ENCODE measurements around the gene RIC3.

Gene RIC3

GRCh38 chr11:8168485-8169257 is at the start of gene RIC3:
Gene RIC3 (minus strand): TSS chr11:8169025. CDS start chr11:8168989, 36 bp downstream.
- no peak for DNase-seq

- no peak for DNase-seq
Measured at GRCh38 chr11:8218409-8218808, 49.6 kb upstream of the RIC3 start.

DNA sequence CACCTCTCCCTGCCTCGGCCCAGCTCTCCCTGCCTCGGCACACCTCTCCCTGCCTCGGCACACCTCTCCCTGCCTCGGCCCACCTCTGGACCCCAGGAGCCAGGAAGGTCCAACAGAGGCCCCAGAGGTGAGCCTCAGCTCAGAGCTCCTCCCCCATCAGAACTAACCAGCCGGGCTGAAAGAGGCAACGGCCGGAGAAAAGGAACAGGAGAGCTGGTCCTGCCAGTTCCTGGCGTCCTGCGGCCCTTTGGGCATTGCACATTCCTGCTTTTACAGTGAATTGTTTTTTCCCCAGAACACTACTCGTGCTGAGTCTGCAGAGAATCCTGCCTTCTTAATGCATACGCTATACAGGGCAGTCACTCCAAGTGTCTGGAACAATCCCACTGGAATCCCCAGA is 49.1 kb upstream of the RIC3 start:
- DNase-seq: no peak

DNA sequence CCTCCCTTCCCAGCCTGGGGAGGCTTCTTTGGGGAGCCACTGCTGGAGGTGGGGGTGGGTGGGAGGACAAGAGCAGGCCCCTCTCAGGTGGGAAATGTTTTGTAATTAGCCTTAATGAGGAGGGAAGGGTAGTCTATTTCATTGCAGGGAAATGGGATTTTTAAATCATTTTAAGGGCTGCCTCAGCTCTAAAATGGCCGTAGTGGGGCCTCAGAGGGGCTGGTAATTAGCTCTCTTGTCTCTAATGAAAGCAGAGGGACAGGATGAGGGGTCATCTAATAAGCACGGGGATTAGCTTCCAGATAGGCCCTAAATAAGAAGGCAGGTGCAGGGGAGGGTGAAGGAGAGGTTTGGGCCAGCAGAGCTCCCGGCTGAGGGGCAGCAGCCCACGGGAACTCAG is 48.3 kb upstream of the RIC3 start:
- DNase-seq: no peak

- no peak for DNase-seq
Measured at GRCh38 chr11:8213376-8213775, 44.6 kb upstream of the RIC3 start.

DNA sequence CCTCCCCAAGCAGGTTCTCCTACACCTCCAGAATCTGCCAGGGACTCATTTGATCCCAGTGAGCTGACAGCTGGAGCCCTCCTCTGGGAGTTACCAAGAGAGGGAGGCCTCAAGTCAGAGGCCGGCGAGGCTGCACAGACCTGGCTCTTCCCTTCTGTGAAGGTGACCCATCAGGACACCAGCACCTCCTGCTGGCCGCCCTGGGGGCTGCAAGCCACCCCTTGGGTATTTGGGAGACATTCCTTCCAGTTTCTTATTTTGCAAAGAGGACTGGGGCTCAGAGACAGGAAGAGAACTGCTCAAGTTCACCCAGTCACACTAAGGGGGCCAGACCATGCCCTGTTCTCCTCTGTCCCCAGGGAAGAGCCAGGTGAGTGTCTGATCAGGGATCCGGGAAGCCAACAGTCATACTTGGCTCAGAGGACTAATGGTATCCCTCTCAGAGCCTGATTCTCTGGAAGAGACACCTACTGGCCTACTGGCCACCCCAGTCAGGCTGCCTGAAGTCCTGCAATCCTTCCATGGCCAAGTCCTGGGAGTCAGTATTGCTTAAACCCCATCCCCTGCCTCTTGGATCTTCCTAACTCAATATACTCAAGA is 40.5 kb upstream of the RIC3 start:
- no peak for DNase-seq

DNA sequence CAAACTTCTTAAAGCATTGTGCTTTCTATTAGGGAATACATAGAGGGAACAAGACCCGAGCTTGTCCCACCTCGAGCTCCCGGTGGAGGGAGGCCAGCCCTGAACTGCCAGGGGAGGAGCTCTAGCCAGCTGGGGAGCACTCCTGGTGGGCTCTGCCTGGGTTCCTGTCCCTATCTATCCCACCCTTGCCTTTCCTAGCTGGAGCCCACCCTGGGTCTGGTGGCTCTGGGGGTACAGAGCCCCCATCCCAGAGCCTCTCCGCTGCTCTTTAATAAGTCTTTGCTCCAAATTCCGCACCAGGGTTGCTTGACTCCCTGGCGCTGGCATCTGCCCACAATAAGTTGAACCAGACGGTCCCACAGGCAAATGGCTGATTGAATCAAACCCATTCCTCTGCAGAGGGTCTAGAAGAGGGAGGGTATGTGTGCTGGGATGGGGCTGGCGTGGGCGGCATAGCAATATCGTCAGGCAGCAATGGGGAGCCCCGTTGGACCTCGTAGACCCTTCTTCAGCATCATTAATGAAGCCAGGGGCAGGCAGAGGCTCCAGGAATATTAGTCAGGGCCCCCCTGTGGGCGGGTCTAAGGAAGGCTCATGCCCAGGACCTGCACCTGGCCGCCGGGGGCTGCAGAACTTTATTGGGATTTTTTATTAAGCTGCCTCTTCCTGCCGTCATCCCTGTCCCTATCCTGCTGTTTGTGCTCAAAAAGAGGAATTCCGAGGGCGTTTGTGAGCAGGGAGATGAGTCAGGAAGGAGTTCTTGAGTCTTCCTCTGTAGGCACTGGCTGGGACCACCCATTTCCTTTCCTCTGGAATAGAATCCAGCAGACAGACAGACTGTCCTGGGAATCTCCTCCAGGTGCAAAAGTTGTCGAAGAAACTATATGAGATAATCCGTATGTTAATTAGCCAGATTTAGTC is 38.5 kb upstream of the RIC3 start:
- DNase-seq: no peak

DNA sequence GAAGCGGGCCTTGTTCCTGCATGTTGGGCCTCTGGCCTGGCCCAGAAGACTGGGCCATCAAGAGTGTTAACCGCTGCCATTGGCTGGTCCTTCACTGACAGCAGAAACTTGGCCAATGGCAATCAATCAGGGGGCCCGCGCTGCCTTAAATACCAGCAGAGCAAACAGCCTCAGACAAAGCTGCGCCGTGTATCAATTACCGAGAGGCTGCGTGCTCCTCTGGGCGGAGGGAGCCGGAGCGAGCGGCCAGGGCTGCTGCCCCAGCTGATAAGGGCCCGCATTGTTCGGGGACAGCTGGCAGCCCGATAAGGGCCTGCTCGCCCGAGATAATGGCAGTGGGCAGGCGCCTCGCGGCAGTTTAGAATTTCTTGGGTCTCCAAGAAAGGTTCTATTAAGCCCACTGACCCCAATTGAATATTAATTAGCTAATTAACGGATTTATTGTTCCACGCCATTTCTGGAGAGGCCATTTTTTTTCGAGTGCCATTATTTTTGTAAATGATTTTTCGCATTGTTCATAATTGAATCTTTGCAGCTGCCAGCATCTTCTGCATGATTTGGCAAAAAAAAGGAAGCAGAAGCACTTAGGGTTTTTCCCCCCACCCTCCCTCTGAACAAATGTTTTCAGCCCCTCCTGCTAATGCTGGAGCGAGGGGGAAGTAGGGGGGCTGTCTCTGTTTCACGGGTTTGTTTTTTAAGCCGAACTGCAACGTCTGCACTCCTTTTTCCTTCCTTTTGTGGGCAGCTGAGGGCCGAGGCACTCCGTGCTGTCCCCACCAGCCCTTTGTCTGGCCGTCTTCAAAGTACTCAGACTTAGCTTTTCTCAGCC is 37.6 kb upstream of the RIC3 start:
- peak in 1 of 2 donors; percentile 85 for DNase-seq

DNA sequence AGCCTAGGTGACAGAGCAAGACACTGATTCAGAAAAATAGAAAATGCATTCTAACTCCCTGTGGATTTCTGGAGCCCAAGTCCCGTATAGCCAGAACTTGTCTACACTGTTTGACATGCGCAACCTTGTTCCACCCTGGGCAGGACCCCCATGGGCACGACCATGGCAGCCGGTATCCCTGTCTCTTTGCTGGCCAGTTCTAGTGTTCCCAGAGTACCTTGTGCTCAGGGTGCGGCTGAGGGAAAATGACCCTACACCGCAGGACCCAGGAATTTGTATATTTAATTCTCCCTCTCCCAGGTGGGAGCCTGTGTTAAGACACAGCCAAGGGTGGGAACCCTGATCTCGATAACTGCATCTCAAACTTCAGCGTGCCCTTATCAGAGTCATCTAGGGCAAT is 36.7 kb upstream of the RIC3 start:
- no peak for DNase-seq

DNA sequence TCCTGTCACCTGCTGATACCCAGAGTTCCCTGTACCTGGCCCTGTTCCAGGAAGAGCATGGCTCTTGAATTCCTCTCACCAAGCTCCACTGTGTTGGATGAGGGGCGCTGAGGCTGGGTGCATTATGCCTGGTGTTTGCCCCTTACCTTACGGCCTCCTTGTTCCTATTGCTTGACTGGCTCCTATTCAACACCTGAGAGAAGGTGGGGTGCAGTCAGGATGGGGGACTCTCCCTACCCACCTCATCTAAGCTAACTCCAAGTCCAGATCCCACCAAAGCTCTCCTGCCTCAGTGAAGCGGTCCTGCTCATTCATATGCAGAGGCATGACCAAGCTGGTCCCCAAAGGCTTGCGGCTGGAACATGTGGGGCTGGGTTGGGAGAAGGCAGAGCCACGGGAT is 35.8 kb upstream of the RIC3 start:
- no peak for DNase-seq

- no peak for DNase-seq
Measured at GRCh38 chr11:8204025-8204424, 35.2 kb upstream of the RIC3 start.

DNA sequence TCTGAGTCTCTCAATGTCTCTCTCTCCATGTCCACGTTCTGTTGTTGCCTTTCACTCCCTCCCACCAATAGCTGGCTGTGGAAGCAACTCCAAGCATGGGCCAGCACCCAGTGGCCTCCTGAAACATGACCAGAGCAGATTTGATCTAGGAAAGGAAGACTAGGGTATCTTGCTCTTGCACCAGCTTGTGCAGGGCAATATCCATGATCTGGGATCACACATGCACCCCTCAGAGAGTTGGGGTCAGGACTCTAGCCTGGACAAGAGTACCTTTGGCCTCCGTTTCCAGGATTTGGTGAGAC is 34.5 kb upstream of the RIC3 start:
- DNase-seq: no peak

DNA sequence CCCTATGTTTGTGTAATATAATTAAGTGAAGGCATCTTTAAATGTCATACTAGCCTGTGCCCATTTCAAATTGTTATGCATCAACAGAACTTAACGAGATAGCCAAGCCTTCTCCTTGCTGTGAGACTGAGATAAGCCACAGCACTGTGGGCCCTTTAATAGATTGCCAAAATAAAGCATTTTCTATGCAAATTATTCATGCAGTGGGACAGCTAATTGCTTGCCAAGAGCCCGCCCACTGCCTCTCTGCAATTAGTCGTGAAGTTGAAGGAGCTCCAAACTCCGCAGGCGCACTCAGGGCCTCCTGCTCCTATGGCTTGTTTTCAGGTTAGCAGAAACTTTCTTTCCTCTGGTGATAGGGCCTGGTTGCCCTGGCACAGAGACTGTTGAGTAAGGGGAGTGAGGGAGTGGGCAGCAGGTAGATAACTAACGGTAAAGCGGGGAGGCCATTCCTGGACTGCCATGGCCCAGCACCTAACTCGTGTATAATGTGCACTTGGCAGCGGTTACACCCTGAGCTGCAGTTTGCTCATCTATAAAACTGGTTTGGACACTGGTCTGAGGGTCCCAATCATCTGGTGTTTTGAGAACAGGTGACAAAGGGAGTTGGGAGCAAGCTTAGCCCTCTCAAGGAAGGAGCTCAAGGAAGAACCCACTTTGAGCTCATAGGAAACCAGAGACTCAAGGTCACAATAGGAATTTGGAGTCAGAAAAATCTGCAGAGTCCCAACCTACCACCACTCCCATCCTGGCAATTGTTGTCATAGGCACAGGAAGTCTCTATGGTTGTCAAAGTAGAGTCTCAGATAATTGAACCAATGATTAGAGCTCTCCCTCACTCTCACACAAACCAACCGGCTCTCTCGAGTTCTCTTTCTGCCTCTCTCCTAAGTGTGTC is 33.9 kb upstream of the RIC3 start:
- DNase-seq: no peak

- DNase-seq: peak in 1 of 2 donors; percentile 67
Measured at GRCh38 chr11:8201644-8202365, 33.0 kb upstream of the RIC3 start.

- no peak for DNase-seq
Measured at GRCh38 chr11:8199676-8200075, 30.9 kb upstream of the RIC3 start.

DNA sequence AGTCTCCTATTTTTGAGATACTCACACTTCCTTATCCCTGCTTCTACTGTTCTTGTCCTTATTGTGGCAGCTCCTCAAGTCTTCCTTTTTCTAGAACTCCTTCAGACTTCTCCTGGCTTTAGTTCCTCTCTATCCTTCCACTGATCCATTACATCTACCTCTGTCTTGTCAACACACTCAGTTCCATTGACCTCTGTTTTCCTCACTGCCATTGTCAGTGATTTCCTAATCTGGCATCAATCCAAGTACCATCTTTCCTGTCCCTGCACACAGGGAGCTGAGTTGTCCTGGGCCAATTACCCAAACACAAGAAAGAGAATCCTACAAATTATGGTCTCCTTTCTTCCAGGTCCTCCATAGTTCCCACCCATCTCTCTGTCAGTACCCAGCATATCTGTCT is 27.9 kb upstream of the RIC3 start:
- DNase-seq: no peak

GRCh38 chr11:8194956-8195355 is 26.1 kb upstream of the RIC3 start:
- no peak for DNase-seq

DNA sequence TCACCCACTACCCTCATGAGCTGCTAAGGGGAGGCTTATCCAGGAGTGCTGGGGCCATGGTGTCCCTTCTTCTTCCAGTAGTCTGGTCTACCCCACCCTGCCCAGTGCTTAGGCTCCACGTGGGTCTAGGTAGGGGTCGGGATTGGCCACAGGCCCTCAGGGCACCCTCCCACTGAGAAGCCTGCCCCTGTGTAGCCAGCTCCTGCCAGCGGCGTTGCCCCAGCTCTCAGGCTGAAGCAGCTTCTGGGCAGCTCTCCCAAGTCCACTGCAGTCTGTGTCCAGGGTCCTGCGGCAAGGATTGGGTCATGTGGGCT is 24.0 kb upstream of the RIC3 start:
- DNase-seq: no peak

DNA sequence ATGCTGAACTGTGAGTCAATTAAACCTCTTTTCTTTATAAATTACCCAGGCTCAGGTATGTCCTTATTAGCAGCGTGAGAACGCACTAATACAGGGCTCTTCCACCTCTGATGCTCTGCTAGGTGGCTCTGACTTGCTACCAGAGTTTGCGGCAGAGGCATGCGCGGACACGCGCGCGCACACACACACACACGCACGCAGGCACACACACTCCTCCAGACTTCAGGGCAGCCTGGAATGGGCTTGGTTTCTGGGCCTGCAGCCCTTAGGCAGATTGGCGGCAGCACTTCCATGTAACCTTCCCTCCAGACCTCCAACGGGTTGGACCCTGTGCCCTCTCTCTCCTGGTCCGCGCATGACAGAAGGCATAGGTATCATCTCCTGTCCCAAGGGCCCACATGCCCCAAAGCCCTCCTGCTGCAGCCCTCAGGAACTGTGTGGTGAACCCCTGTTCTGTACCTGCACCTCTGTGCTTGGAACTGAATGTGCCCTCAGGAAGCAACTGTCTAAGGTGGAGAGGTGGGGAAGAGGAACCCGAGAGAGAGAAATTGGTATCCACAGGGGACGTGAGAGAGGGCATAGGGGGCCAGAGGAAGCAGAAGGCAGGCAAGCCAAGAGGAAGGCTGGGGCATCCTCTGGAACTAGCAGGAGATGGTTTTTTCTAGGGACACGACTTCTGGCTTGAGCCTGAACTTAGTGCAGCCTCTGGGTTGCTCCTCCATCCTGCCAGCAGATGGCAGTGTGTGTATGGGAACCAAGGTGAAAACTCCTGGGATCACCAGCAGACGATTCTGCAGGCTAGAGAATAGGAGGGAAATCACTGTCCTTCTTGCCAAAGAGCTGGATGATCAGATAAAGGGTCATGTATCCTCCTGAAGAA is 23.4 kb upstream of the RIC3 start:
- peak; percentile 23 to 32 for DNase-seq

DNA sequence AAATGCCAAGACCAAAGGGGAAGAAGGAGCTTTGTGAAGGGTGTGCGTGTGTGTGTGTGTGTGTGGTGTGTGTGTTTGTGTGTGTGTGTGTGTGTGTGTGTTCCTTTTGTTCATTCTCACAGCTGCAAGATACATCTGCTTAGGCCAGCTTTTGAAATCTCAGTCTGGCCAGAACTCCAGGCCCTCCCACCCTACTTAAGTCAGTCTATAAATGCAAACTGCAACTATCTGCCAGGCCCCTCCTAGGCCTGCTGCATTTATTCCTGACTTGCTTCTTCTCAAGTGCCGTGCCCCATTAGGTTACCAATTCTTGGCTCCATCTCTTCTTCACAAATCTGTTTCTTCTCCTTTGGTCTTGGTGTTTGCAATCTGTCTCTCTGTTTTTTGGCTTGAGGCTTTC is 21.6 kb upstream of the RIC3 start:
- no peak for DNase-seq

Measured in bone marrow (tissue), 2 donors.